Measurements from ENCODE around the gene CORIN. TPM values are rescaled to one million over a fixed set of nuclear protein-coding genes. Genes with fewer than 3 reads are reported as not detected.
A peak's percentile ranks its signal among the peaks of the same experiment; 100 is the strongest.

CORIN gene
- total and polyA plus RNA-seq, 2 of the 4 experiments (the other 2 are of a cell fraction) = 20.3 to 24.7 TPM

GRCh38 chr4:47838445-47838844 is 578 bp upstream of the CORIN start:
- intact Hi-C loops (cut with micrococcal nuclease) = loop anchor here (5.0 kb wide), 1 partner anchor 74 kb away; the partner anchor contains the start of gene NFXL1
- TF ChIP-seq BHLHE40 (IDR thresholded peaks at IDR 0.05; ENCODE audit: low read depth, low read length) (no peak), RCOR1 (IDR thresholded peaks at IDR 0.05; ENCODE audit: insufficient replicate concordance, low read length) (no peak)
- Histone ChIP-seq H3K4ac (ENCODE audit: low read depth, low read length) (0 out of 2 replicates have a peak overlapping the region, but pooled peaks have one; percentile 25), H3K4me2 (ENCODE audit: low read depth, low read length) (no peak overlapping the region), H3K79me1 (ENCODE audit: low read depth in 1 of 2, low read length in 2 of 2) (no peaks in the 10 kb centered on the region; a peak in 1 of 4 replicates), H3K27ac (ENCODE audit: insufficient read depth, low read length) (no peak overlapping the region), H3K27me3 (ENCODE audit: control insufficient read depth, insufficient read depth, low read length) (no peaks in the 10 kb centered on the region), H4K5ac (ENCODE audit: low read depth, low read length) (no peak overlapping the region), H2AFZ (replicated peaks; ENCODE audit: low read length, poor library complexity) (no peak overlapping the region), H3K9ac (ENCODE audit: low read depth, low read length) (no peak overlapping the region), H3K9me1 (ENCODE audit: insufficient read depth, low read length) (peaks cover 8% of the 10 kb centered on the region), H2BK20ac (ENCODE audit: low read depth, low read length) (no peak overlapping the region), H2BK120ac (ENCODE audit: low read depth, low read length) (no peak overlapping the region), H4K8ac (ENCODE audit: low read depth in 2 of 2, low read length in 2 of 2) (no peak overlapping the region), H3K36me3 (ENCODE audit: control insufficient read depth, insufficient read depth, low read length) (no peaks in the 10 kb centered on the region), H2BK5ac (ENCODE audit: low read depth, low read length, poor library complexity, severe bottlenecking) (no peak overlapping the region), H4K20me1 (ENCODE audit: insufficient read depth, low read length) (no peaks in the 10 kb centered on the region), H2AK5ac (ENCODE audit: low read depth, low read length) (no peak overlapping the region), H3K56ac (ENCODE audit: extremely low read depth, insufficient read depth, low read length) (no peak overlapping the region), H3K14ac (replicated peaks; ENCODE audit: low read depth, low read length) (no peak overlapping the region), H2BK15ac (ENCODE audit: low read depth, low read length) (0 out of 3 replicates have a peak overlapping the region, but pooled peaks have one; percentile 21), H2AK9ac (replicated peaks; ENCODE audit: low read depth, low read length, poor library complexity) (no peak overlapping the region), H3K9me3 (ENCODE audit: control insufficient read depth, insufficient read depth, low read length) (no peaks in the 10 kb centered on the region), H3K18ac (ENCODE audit: low read depth, low read length) (no peak overlapping the region), H3K4me1 (ENCODE audit: control insufficient read depth, insufficient read depth, low read length) (peaks cover 20% of the 10 kb centered on the region), H4K91ac (ENCODE audit: insufficient read depth, low read depth, low read length) (no peak overlapping the region), H3K4me3 (ENCODE audit: insufficient read depth, low read depth, low read length) (no peak overlapping the region), H3K23ac (ENCODE audit: low read depth, low read length) (no peak overlapping the region; the same call in 1 of the 2 replicates)
- BruUV-seq (replicated peaks) = no TSS peak
- ChIA-PET POLR2A (ENCODE audit: unreplicated experiment) (no interaction called here), CTCF (interaction anchor here (0.5 to 1.6 kb wide), 4 partner anchors 88 to 412 kb away, joined by 3 read pairs; no protein-coding TSS in a partner anchor)
- in situ Hi-C loops (cut with MboI; ENCODE audit: low sequenced_read_pairs) = loop anchor here (10.0 kb wide), 1 partner anchor 134 kb away; no protein-coding TSS in a partner anchor
- dilution Hi-C loops (cut with HindIII; ENCODE audit: low sequenced_read_pairs, unreplicated experiment) = no loop called here
- WGBS, 2 experiments (ENCODE audit: extremely low coverage in 2 of 2, insufficient read length in 1 of 2) = 86% methylated on average over 2 of the region's 4 CpGs; no CpG with 5 or more reads in 1 of the 2 experiments
- ATAC-seq (ENCODE audit: low read depth) = no peak
- DNase-seq = no peak
